Astrocyte of the spinal cord (primary cell): Measurements from ENCODE around the gene PTEN.
A peak's percentile ranks its signal among the peaks of the same experiment; 100 is the strongest.
"Not testable (repeated sequence)": the region's sequence is repeated elsewhere in the genome, so short reads cannot be mapped to it uniquely, and the experiment has no call there.

Source experiments
- DNase-seq: peaks from one replicate; pipeline ENCODE4 v3.0.0; 2011; ENCODE audit warnings: low read depth, low spot score
- H3K4me3 ChIP-seq: 2 replicates; pipeline ENCODE4 v1.5.1; 2011; ENCODE audit warnings: low read depth, mild to moderate bottlenecking, low read length, moderate library complexity
- CTCF ChIP-seq: IDR thresholded peaks from 2 replicates; pipeline ENCODE4 v1.5.1; 2012; ENCODE audit warnings: low read depth, mild to moderate bottlenecking, low read length, inconsistent platforms
- in situ Hi-C: cut with HindIII; loops from 2 replicates; pipeline ENCODE4 v1.10.0; 2017; ENCODE audit warnings: low sequenced_read_pairs

PTEN gene

GRCh38 chr10:87845624-87845998 lies 17.8 kb upstream of the PTEN start:
- H3K4me3 ChIP-seq = no peak overlapping the region
- DNase-seq = no peak
- TF ChIP-seq CTCF = no peak
- in situ Hi-C loops = no loop called here

DNA sequence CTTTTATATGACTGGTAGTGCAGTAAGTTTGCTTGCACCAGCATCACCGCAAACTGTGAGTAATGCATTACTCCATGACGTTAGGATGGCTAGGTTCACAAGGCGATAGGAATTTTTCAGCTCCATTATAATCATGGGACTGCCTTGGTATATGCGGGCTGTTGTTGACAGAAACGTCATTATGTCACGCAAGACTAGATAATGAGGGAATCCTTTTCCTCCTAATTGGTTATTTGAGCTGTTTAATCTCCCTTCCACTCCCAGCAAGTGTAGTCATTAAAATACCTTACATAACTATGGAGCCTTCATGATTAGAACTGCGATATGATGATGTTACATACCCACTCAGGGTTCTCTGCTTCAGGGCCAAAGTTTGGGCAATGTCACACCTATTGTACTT lies 17.4 kb upstream of the PTEN start:
- peak; percentile 82 for DNase-seq
- in situ Hi-C loops = no loop called here
- no peak for TF ChIP-seq CTCF
- no peak overlapping the region for H3K4me3 ChIP-seq

- H3K4me3 ChIP-seq, DNase-seq, in situ Hi-C loops: not testable (repeated sequence)
Measured at GRCh38 chr10:87846711-87847110, 16.7 kb upstream of the PTEN start.

GRCh38 chr10:87847550-87847949 lies 15.9 kb upstream of the PTEN start:
- in situ Hi-C loops = no loop called here
- H3K4me3 ChIP-seq = no peak overlapping the region
- DNase-seq = no peak
- no peak for TF ChIP-seq CTCF

- TF ChIP-seq CTCF = no peak
- DNase-seq = no peak
- H3K4me3 ChIP-seq = no peak overlapping the region
- in situ Hi-C loops = no loop called here
Measured at GRCh38 chr10:87849001-87849400, 14.4 kb upstream of the PTEN start.

DNA sequence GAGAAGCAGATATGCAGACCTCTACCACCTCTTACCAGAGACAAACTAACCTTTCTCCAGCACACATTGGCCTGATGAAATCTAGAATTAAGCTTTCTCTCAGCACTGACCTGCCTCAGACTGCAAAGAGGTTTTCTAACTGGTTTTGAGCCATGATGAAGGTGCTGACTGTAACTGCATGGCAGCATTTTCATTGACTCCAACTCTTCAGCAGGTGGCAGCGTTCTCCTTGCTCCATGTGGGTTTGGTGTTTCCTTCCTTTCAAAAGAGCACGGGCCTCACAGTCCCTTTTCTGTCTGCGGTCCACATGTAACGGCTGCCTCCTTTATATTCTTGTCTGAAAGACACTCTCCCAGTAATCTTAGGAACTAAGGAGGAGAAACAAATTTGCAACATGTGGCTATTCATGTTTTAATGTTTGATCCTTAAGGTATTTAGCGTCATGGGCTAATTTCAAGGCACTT lies 12.7 kb upstream of the PTEN start:
- in situ Hi-C loops = no loop called here
- no peak overlapping the region for H3K4me3 ChIP-seq
- DNase-seq = peak; percentile 72
- TF ChIP-seq CTCF = peak; percentile 72

GRCh38 chr10:87852089-87852488 lies 11.3 kb upstream of the PTEN start:
- in situ Hi-C loops = no loop called here
- H3K4me3 ChIP-seq = no peak overlapping the region
- no peak for TF ChIP-seq CTCF
- DNase-seq = no peak

GRCh38 chr10:87855247-87855646 lies 8.2 kb upstream of the PTEN start:
- H3K4me3 ChIP-seq, DNase-seq, in situ Hi-C loops: not testable (repeated sequence)

DNA sequence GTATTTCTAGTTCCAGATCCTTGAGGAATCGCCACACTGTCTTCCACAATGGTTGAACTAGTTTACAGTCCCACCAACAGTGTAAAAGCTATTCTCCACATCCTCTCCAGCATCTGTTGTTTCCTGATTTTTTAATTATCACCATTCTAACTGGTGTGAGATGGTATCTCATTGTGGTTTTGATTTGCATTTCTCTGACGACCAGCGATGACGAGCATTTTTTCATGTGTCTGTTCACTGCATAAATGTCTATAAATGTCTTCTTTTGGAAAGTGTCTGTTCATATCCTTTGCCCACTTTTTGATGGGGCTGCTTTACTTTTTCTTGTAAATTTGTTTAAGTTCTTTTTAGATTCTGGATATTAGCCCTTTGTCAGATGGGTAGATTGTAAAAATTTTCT lies 7.8 kb upstream of the PTEN start:
- DNase-seq, H3K4me3 ChIP-seq, in situ Hi-C loops: not testable (repeated sequence)
